ENCODE data around the gene PRM2. TPM values are rescaled to one million over a fixed set of nuclear protein-coding genes. Genes with fewer than 3 reads are reported as not detected.

Gene PRM2
- total RNA-seq, 1 experiment from 2014 or later: not detected

DNA sequence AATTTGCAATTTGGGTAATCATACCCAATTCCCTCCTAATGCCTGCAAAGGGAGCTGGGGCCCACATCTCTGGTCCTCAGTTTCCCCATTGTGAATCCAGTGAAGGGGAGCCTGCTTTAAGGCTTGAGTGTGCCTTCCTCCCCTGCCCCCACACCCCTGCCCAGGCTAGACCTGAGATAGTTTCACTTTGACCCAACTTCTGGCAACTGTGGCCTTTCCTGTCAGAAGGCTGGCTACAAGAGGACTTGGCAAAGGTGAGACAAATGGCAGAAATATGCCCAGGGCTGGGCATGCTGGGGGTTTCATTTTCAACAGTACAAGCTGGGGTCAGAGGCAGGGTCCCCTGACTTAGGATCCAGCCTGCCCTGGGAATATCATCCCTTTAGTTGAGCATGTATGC is 30.3 kb downstream of the PRM2 start:
- Mint-ChIP-seq H3K36me3 (ENCODE audit: insufficient read depth in 1 of 3, low read depth in 3 of 3) (no peaks in the 10 kb centered on the region; a peak in 1 of 7 replicates), H3K27me3 (ENCODE audit: low read depth) (peaks cover 1% of the 10 kb centered on the region; the same call in 1 of the 2 replicates), H3K9me3 (no peaks in the 10 kb centered on the region), H3K4me3 (no peak overlapping the region), H3K27ac (no peak overlapping the region), H3K4me1 (peaks cover 3 to 5% of the 10 kb centered on the region in 2 experiments; a peak in 2 of 4 replicates)
- TF ChIP-seq, protein P1, sequence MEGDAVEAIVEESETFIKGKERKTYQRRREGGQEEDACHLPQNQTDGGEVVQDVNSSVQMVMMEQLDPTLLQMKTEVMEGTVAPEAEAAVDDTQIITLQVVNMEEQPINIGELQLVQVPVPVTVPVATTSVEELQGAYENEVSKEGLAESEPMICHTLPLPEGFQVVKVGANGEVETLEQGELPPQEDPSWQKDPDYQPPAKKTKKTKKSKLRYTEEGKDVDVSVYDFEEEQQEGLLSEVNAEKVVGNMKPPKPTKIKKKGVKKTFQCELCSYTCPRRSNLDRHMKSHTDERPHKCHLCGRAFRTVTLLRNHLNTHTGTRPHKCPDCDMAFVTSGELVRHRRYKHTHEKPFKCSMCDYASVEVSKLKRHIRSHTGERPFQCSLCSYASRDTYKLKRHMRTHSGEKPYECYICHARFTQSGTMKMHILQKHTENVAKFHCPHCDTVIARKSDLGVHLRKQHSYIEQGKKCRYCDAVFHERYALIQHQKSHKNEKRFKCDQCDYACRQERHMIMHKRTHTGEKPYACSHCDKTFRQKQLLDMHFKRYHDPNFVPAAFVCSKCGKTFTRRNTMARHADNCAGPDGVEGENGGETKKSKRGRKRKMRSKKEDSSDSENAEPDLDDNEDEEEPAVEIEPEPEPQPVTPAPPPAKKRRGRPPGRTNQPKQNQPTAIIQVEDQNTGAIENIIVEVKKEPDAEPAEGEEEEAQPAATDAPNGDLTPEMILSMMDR (conservative IDR thresholded peaks at IDR 0.05): no peak
- Histone ChIP-seq H3K18ac (ENCODE audit: insufficient read length, low read depth, low read length) (no peak overlapping the region), H3K79me1 (ENCODE audit: insufficient read depth, low read depth, low read length, poor library complexity, severe bottlenecking) (no peaks in the 10 kb centered on the region), H3K27me3 (ENCODE audit: insufficient read depth, low read length) (no peaks in the 10 kb centered on the region), H4K91ac (ENCODE audit: insufficient read length, low read depth, low read length) (no peak overlapping the region), H2AK5ac (ENCODE audit: insufficient read length, low read length) (no peak overlapping the region), H3K9me3 (ENCODE audit: control insufficient read depth, low read depth, low read length) (no peaks in the 10 kb centered on the region), H3K56ac (ENCODE audit: insufficient read length, low read depth, low read length) (no peak overlapping the region), H3K14ac (ENCODE audit: insufficient read depth, low read length) (no peak overlapping the region), H3K4ac (ENCODE audit: low read depth, low read length) (no peak overlapping the region), H3K9ac (ENCODE audit: extremely low read depth, insufficient read length, low read length) (no peak overlapping the region), H3K79me2 (ENCODE audit: insufficient read depth, low read length) (no peaks in the 10 kb centered on the region), H2BK12ac (ENCODE audit: insufficient read length, low read depth, low read length) (no peak overlapping the region), H2BK120ac (ENCODE audit: low read depth, low read length, poor library complexity, severe bottlenecking) (no peak overlapping the region), H3T11ph (ENCODE audit: low read length) (no peak overlapping the region), H2BK5ac (ENCODE audit: insufficient read length, low read length) (no peak overlapping the region), H2BK20ac (ENCODE audit: low read depth, low read length, poor library complexity, severe bottlenecking) (no peak overlapping the region), H3K27ac (ENCODE audit: insufficient read length, low read depth, low read length) (no peak overlapping the region), H2AFZ (ENCODE audit: low read length) (no peak overlapping the region), H4K8ac (replicated peaks; ENCODE audit: insufficient read length, low read depth, low read length) (no peak overlapping the region), H4K20me1 (ENCODE audit: control insufficient read depth, insufficient read depth, insufficient read length) (no peaks in the 10 kb centered on the region), H3K23me2 (ENCODE audit: insufficient read length, low read depth, low read length, poor library complexity, severe bottlenecking) (no peaks in the 10 kb centered on the region), H2BK15ac (ENCODE audit: low read depth, low read length) (no peak overlapping the region), H3K4me2 (ENCODE audit: insufficient read depth, insufficient read length, low read length) (no peak overlapping the region), H3K23ac (ENCODE audit: insufficient read length, low read depth, low read length) (no peak overlapping the region), H4K5ac (ENCODE audit: insufficient read length, low read depth, low read length) (no peak overlapping the region), H3K4me1 (ENCODE audit: insufficient read depth, low read length) (no peaks in the 10 kb centered on the region)
- no peak for DNase-seq

Measured in H9 (cell line).